Neural cell (in vitro differentiated cells): ENCODE results near the gene UBALD1.

Source experiments
- CTCF ChIP-seq: fragments of 450-650 bp; IDR thresholded peaks from 2 replicates; pipeline ENCODE4 v1.5.1; 2014; ENCODE audit warnings: antibody characterized with exemption, mild to moderate bottlenecking, moderate library complexity; ENCODE audit not compliant: poor library complexity, severe bottlenecking
- EZH2 ChIP-seq: fragments of 200-600, 300-800 bp; shearing (Covaris generic), sonication (generic); IDR thresholded peaks from 2 replicates; pipeline ENCODE4 v1.6.1; 2014; ENCODE audit warnings: antibody characterized with exemption, low read length, borderline replicate concordance, mild to moderate bottlenecking; ENCODE audit not compliant: insufficient read depth, poor library complexity, severe bottlenecking
- MXI1 ChIP-seq: fragments of 450-650 bp; conservative IDR thresholded peaks from 2 replicates; pipeline ENCODE4 v1.6.1; 2014; ENCODE audit warnings: antibody characterized with exemption, mild to moderate bottlenecking; ENCODE audit not compliant: poor library complexity, severe bottlenecking
- POLR2AphosphoS5 ChIP-seq: IDR thresholded peaks from 2 replicates; pipeline ENCODE4 v1.6.1; 2012
- RAD21 ChIP-seq: fragments of 450-650 bp; conservative IDR thresholded peaks from 2 replicates; pipeline ENCODE4 v1.6.1; 2014; ENCODE audit warnings: antibody characterized with exemption, mild to moderate bottlenecking, moderate library complexity
- TAF1 ChIP-seq: IDR thresholded peaks from 2 replicates; pipeline ENCODE4 v1.6.1; 2012; ENCODE audit warnings: low read depth

GRCh38 chr16:4594433-4595410 is 20.0 kb downstream of the UBALD1 start:
- TF ChIP-seq MXI1 (no peak), CTCF (no peak), RAD21 (no peak), TAF1 (no peak), EZH2 (no peak), POLR2AphosphoS5 (no peak)
